Measurements from ENCODE around the gene NF1. TPM values are rescaled to one million over a fixed set of nuclear protein-coding genes. Genes with fewer than 3 reads are reported as not detected.

The NF1 gene
- total and polyA plus RNA-seq, 4 donors = 8.4 to 116 (median 25.5) TPM

DNA sequence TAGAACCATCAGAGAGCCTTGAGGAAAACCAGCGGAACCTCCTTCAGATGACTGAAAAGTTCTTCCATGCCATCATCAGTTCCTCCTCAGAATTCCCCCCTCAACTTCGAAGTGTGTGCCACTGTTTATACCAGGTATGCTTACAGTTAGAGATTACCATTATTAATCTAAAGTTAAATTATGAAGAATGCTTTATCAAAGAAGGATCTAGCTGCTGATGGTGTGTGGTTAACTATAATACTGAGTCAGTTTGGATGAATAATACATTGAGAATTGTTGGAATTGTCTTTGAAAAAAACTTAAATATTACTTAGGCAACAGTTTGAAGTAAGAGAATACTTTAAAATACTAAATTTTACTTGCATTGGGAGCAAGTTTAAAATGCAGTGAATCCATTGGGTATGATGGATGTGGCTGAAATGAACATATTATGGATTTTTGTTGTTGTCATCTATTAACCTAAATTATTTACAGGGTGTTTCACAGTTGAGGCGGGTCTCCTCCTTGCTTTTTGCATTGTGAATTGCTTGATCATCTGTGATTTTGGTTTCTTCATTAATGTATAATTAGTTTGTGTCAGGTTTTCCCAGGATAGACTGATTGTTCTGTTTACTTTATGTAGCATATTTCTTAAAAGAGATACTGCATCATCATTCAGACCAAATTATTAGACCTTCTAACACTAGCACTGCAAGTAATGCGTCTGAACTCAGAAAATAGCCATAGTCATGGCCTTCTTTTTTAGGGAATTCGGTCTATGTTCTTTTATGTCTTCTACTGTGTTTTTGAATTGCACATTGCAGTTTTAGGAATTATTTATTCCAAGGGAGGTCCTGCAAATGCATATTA lies 154.4 kb downstream of the NF1 start:
- peaks cover 0 to 1% (median 0%) of the 10 kb centered on the region in 4 donors for H3K9me3 ChIP-seq (ENCODE audit: control insufficient read depth in 4 of 4, insufficient read depth in 3 of 4, low read length in 3 of 4)
- ATAC-seq (ENCODE audit: insufficient read depth, low FRiP score) = no peak
- no peak overlapping the region for H3K27ac ChIP-seq (ENCODE audit: low read depth in 1 of 2, low read length in 1 of 2)
- no peak for DNase-seq
- TF ChIP-seq, protein P1, sequence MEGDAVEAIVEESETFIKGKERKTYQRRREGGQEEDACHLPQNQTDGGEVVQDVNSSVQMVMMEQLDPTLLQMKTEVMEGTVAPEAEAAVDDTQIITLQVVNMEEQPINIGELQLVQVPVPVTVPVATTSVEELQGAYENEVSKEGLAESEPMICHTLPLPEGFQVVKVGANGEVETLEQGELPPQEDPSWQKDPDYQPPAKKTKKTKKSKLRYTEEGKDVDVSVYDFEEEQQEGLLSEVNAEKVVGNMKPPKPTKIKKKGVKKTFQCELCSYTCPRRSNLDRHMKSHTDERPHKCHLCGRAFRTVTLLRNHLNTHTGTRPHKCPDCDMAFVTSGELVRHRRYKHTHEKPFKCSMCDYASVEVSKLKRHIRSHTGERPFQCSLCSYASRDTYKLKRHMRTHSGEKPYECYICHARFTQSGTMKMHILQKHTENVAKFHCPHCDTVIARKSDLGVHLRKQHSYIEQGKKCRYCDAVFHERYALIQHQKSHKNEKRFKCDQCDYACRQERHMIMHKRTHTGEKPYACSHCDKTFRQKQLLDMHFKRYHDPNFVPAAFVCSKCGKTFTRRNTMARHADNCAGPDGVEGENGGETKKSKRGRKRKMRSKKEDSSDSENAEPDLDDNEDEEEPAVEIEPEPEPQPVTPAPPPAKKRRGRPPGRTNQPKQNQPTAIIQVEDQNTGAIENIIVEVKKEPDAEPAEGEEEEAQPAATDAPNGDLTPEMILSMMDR (IDR thresholded peaks at IDR 0.05; ENCODE audit: control extremely low read depth, extremely low read depth) = no peak
- no peaks in the 10 kb centered on the region for H3K27me3 ChIP-seq (ENCODE audit: control insufficient read depth in 3 of 3, insufficient read depth in 3 of 3, low read length in 2 of 3)
- no peak overlapping the region for H3K9ac ChIP-seq (ENCODE audit: insufficient read depth in 1 of 2, low read length in 2 of 2)
- WGBS, 2 donors = 95 to 98% methylated on average over 5 of the region's 5 CpGs
- H3K4me1 ChIP-seq (ENCODE audit: control insufficient read depth in 5 of 5, insufficient read depth in 5 of 5, low read length in 5 of 5) = peaks cover 0 to 2% (median 0%) of the 10 kb centered on the region in 5 donors
- peaks cover 2 to 21% (median 6%) of the 10 kb centered on the region in 4 donors for H3K36me3 ChIP-seq (ENCODE audit: control insufficient read depth in 4 of 4, insufficient read depth in 4 of 4, low read length in 4 of 4)
- no peak overlapping the region for H3K4me3 ChIP-seq

DNA sequence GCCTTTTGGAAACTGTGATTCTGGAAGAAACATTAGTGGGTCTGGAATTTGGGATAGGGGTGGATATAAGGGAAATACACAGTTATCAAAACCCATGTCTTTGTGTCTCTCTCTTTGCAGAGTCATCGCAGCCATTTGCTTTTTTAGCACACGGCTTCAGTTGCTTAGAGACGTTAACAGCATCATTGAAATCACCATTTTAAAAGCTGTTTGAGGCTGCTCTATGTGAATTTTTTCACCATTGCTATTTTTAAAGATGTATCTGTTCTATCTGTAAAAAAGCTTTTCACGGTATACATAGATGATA lies 155.0 kb downstream of the NF1 start:
- Histone ChIP-seq H3K9ac (ENCODE audit: insufficient read depth in 1 of 2, low read length in 2 of 2) (no peak overlapping the region), H3K4me1 (ENCODE audit: control insufficient read depth in 5 of 5, insufficient read depth in 5 of 5, low read length in 5 of 5) (no peaks in the 10 kb centered on the region), H3K27ac (ENCODE audit: low read depth in 1 of 2, low read length in 1 of 2) (no peak overlapping the region), H3K4me3 (no peak overlapping the region), H3K27me3 (ENCODE audit: control insufficient read depth in 3 of 3, insufficient read depth in 3 of 3, low read length in 2 of 3) (no peaks in the 10 kb centered on the region), H3K36me3 (ENCODE audit: control insufficient read depth in 4 of 4, insufficient read depth in 4 of 4, low read length in 4 of 4) (peaks cover 1 to 17% (median 6%) of the 10 kb centered on the region in 4 donors), H3K9me3 (ENCODE audit: control insufficient read depth in 4 of 4, insufficient read depth in 3 of 4, low read length in 3 of 4) (no peaks in the 10 kb centered on the region)
- no peak for DNase-seq
- 86 to 89% methylated on average over 4 of the region's 4 CpGs for WGBS, 2 donors
- TF ChIP-seq, protein P1 (IDR thresholded peaks at IDR 0.05; ENCODE audit: control extremely low read depth, extremely low read depth) = no peak
- ATAC-seq (ENCODE audit: insufficient read depth, low FRiP score) = no peak

DNA sequence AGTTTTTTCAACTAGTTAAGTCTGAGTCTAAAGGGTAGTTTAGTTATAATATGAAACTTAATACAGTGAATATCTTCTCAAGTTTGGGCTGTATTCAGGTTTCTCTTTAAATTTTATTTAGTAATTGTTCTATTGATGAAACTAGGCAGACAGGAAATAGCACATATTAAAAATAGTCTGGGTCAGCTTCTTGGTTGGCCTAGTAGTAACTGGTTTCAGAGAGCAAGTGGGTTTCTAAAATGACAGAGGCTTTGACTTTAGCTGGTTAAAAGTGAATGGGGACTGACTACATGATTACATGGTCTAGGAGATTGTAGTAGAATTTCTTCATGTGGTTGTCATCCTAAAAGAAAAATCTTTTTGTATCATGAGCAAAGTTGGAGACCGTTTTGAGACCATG lies 155.5 kb downstream of the NF1 start:
- Histone ChIP-seq H3K4me1 (ENCODE audit: control insufficient read depth in 5 of 5, insufficient read depth in 5 of 5, low read length in 5 of 5) (no peaks in the 10 kb centered on the region), H3K4me3 (no peak overlapping the region), H3K36me3 (ENCODE audit: control insufficient read depth in 4 of 4, insufficient read depth in 4 of 4, low read length in 4 of 4) (peaks cover 0 to 14% (median 4%) of the 10 kb centered on the region in 4 donors), H3K9ac (ENCODE audit: insufficient read depth in 1 of 2, low read length in 2 of 2) (no peak overlapping the region), H3K27ac (ENCODE audit: low read depth in 1 of 2, low read length in 1 of 2) (no peak overlapping the region), H3K27me3 (ENCODE audit: control insufficient read depth in 3 of 3, insufficient read depth in 3 of 3, low read length in 2 of 3) (no peaks in the 10 kb centered on the region), H3K9me3 (ENCODE audit: control insufficient read depth in 4 of 4, insufficient read depth in 3 of 4, low read length in 3 of 4) (no peaks in the 10 kb centered on the region)
- WGBS, 2 donors = 77 to 81% methylated on average over 1 of the region's 1 CpG
- ATAC-seq (ENCODE audit: insufficient read depth, low FRiP score) (no peak), DNase-seq (peak in 1 of 3 donors; percentile 8)
- TF ChIP-seq, protein P1 (IDR thresholded peaks at IDR 0.05; ENCODE audit: control extremely low read depth, extremely low read depth) = no peak

Measured in lung (tissue), 12 donors.